Endothelial cell of umbilical vein (primary cell): ENCODE measurements around the gene TRMT2A. TPM values are rescaled to one million over a fixed set of nuclear protein-coding genes. Genes with fewer than 3 reads are reported as not detected.
"Not testable (repeated sequence)": the region's sequence is repeated elsewhere in the genome, so short reads cannot be mapped to it uniquely, and the experiment has no call there.

Experiments
- BruUV-seq: library from RNA; stranded (reverse); fragments of 400-500 nt; replicated peaks from 2 replicates; lab custom pipeline; 2021; lab: Mats Ljungman, UMichigan
- CTCF ChIA-PET: fragments of 300-600, 350-600 bp; sonication (Branson Sonifier 250); formaldehyde crosslinking; loops from one replicate; lab custom pipeline; 2021; ENCODE audit warnings: antibody characterized with exemption, inconsistent platforms; lab: Charles Lee
- POLR2A ChIA-PET: fragments of 300-600, 350-600 bp; sonication (Branson Sonifier 250); formaldehyde crosslinking; loops from one replicate; lab custom pipeline; 2021; ENCODE audit warnings: antibody characterized with exemption, inconsistent platforms; lab: Charles Lee
- DNase-seq: peaks from one replicate; pipeline ENCODE4 v3.0.0-alpha.2; 2011; ENCODE audit warnings: low read depth, low spot score
- FAIRE-seq: peaks from 2 replicates; lab custom pipeline; 2011; peaks lifted over from hg19 to GRCh38; lab: Jason Lieb, UNC
- H2AFZ ChIP-seq: 2 replicates; pipeline ENCODE4 v1.6.0; 2012; ENCODE audit warnings: low read depth, low read length, control low read depth, inconsistent platforms
- H3K27ac ChIP-seq: 2 replicates; pipeline ENCODE4 v1.5.1; 2011; ENCODE audit warnings: low read depth, mild to moderate bottlenecking, control low read depth, low read length, moderate library complexity; ENCODE audit not compliant: insufficient read depth
- H3K27me3 ChIP-seq, 2 experiments: 2 replicates each; pipeline versions ENCODE4 v1.6.0 to v1.6.1; 2011; ENCODE audit warnings: low read length in 2 of 2, mixed read lengths in 1 of 2; ENCODE audit not compliant: control insufficient read depth in 2 of 2, insufficient read depth in 2 of 2
- H3K36me3 ChIP-seq, 2 experiments: 2 replicates in 1 of 2; 3 replicates in 1 of 2; pipeline ENCODE4 v1.5.1; 2011; ENCODE audit warnings: low read length in 2 of 2, mild to moderate bottlenecking in 1 of 2, moderate library complexity in 1 of 2; ENCODE audit not compliant: control insufficient read depth in 2 of 2, insufficient read depth in 2 of 2; ENCODE audit errors: extremely low read depth in 1 of 2
- H3K4me1 ChIP-seq: 3 replicates; pipeline ENCODE4 v1.5.1; 2011; ENCODE audit warnings: mild to moderate bottlenecking, low read length; ENCODE audit not compliant: control insufficient read depth, insufficient read depth; ENCODE audit errors: extremely low read depth
- H3K4me2 ChIP-seq: 2 replicates; pipeline ENCODE4 v1.6.1; 2011; ENCODE audit warnings: low read length, control low read depth, mixed read lengths; ENCODE audit not compliant: insufficient read depth
- H3K4me3 ChIP-seq, 3 experiments: fragments of 200-600 bp in 1 of 3; sonication (generic), shearing (Covaris generic) in 1 of 3; replicated peaks in 1 of 3; 2 replicates each; pipeline ENCODE4 v1.5.1; 2011 to 2016; ENCODE audit warnings: control low read depth in 3 of 3, low read length in 3 of 3, mild to moderate bottlenecking in 2 of 3, inconsistent platforms in 1 of 3, low read depth in 1 of 3, moderate library complexity in 1 of 3; ENCODE audit not compliant: insufficient read depth in 1 of 3
- H3K79me2 ChIP-seq: 2 replicates; pipeline ENCODE4 v1.6.0; 2012; ENCODE audit warnings: low read length, inconsistent platforms; ENCODE audit not compliant: control insufficient read depth, insufficient read depth
- H3K9ac ChIP-seq: replicated peaks from 2 replicates; pipeline ENCODE3; 2011; ENCODE audit warnings: low read length, control low read depth; ENCODE audit not compliant: insufficient read depth; ENCODE audit errors: extremely low read depth
- H3K9me1 ChIP-seq: replicated peaks from 3 replicates; pipeline ENCODE4 v1.6.0; 2011; ENCODE audit warnings: mild to moderate bottlenecking, low read length; ENCODE audit not compliant: control insufficient read depth, insufficient read depth; ENCODE audit errors: extremely low read depth
- H3K9me3 ChIP-seq: replicated peaks from 2 replicates; pipeline ENCODE4 v1.5.1; 2012; ENCODE audit warnings: low read length, inconsistent platforms; ENCODE audit not compliant: control insufficient read depth, insufficient read depth
- H4K20me1 ChIP-seq: replicated peaks from 2 replicates; pipeline ENCODE3; 2011; ENCODE audit warnings: mild to moderate bottlenecking, low read length; ENCODE audit not compliant: control insufficient read depth, insufficient read depth; ENCODE audit errors: extremely low read depth
- CTCF ChIP-seq, 2 donors: IDR thresholded peaks; 1 replicate in 1 of 2; 2 replicates in 1 of 2; pipeline ENCODE4 v1.5.1; 2011; ENCODE audit warnings: low read length in 2 of 2, mild to moderate bottlenecking in 2 of 2, moderate library complexity in 2 of 2, control low read depth in 1 of 2, inconsistent platforms in 1 of 2, low read depth in 1 of 2; ENCODE audit not compliant: insufficient read depth in 1 of 2; ENCODE audit errors: extremely low read depth in 1 of 2
- EZH2 ChIP-seq: IDR thresholded peaks from 2 replicates; pipeline ENCODE4 v1.6.1; 2012; ENCODE audit warnings: borderline replicate concordance, low read depth, mild to moderate bottlenecking, moderate library complexity, low read length, inconsistent platforms; ENCODE audit not compliant: severe bottlenecking
- FOS ChIP-seq: IDR thresholded peaks from 2 replicates; pipeline ENCODE4 v1.6.1; 2011; ENCODE audit warnings: mild to moderate bottlenecking, low read length, moderate library complexity, borderline replicate concordance; ENCODE audit not compliant: insufficient read depth
- GATA2 ChIP-seq: IDR thresholded peaks from 2 replicates; pipeline ENCODE4 v1.7.0; 2011; ENCODE audit warnings: low read depth, mild to moderate bottlenecking, moderate library complexity, mixed read lengths, low read length; ENCODE audit not compliant: insufficient read length, insufficient read depth
- JUN ChIP-seq: IDR thresholded peaks from 2 replicates; pipeline ENCODE4 v1.6.1; 2011; ENCODE audit warnings: borderline replicate concordance, low read depth; ENCODE audit not compliant: insufficient read length, insufficient read depth
- MAX ChIP-seq: IDR thresholded peaks from 2 replicates; pipeline ENCODE4 v1.6.1; 2011; ENCODE audit not compliant: insufficient read depth, insufficient read length
- MYC ChIP-seq: IDR thresholded peaks from one replicate; pipeline ENCODE4 v1.6.1; 2011; ENCODE audit warnings: mild to moderate bottlenecking, low read depth, low read length
- POLR2A ChIP-seq: IDR thresholded peaks from 2 replicates; pipeline ENCODE4 v1.6.1; 2012; ENCODE audit warnings: low read depth, mild to moderate bottlenecking, control low read depth, low read length
- POLR2AphosphoS5 ChIP-seq: IDR thresholded peaks from 2 replicates; pipeline ENCODE4 v1.6.1; 2012; ENCODE audit warnings: low read depth, mild to moderate bottlenecking, control low read depth, low read length, moderate library complexity; ENCODE audit not compliant: insufficient read depth
- dilution Hi-C: fragments of 300-500 bp; cut with MboI; formaldehyde crosslinking; loops from one replicate; pipeline ENCODE4 v1.15.0; 2019; ENCODE audit warnings: low sequenced_read_pairs; ENCODE audit not compliant: extremely low pct_ligation_motif_present
- intact Hi-C: fragments of 100-400 bp; cut with micrococcal nuclease; formaldehyde crosslinking; loops from one replicate; pipeline ENCODE4 v1.10.0; 2022
- polyA plus RNA-seq, 4 experiments: library from polyadenylated mRNA; depleted of rRNA in 3 of 4; stranded (reverse) in 3 of 4; unstranded in 1 of 4; fragments of >200 nt; gene quantifications; 2 replicates each; pipeline versions ENCODE4 v1.2.1 to v1.2.3, GENCODE V29; 2011 to 2012; ENCODE audit warnings: missing spikeins in 1 of 4
- total RNA-seq: library from RNA; stranded (reverse); gene quantifications from 2 replicates; pipeline ENCODE4 v1.2.3, GENCODE V29; 2021

Gene TRMT2A
- total and polyA plus RNA-seq, 2 donors (not counting 3 experiments of a cell fraction or from before 2014, with no cell fraction given): 51.2 to 61.9 TPM

- no peak for TF ChIP-seq GATA2
- no peak for TF ChIP-seq POLR2AphosphoS5
- no peak for TF ChIP-seq EZH2
- TF ChIP-seq JUN: no peak
- TF ChIP-seq CTCF (IDR thresholded peaks at IDR 0.05; ENCODE audit: extremely low read depth in 1 of 2, insufficient read depth in 1 of 2, low read depth in 1 of 2, low read length in 2 of 2): no peak
- no peak for TF ChIP-seq FOS
- no peak for TF ChIP-seq MYC
- TF ChIP-seq MAX: no peak
- TF ChIP-seq POLR2A: no peak
- Histone ChIP-seq H3K79me2 (no peaks in the 10 kb centered on the region), H3K27me3 (no peaks in the 10 kb centered on the region), H3K9me3 (no peaks in the 10 kb centered on the region), H4K20me1 (no peaks in the 10 kb centered on the region), H3K36me3 (peaks cover 2 to 8% of the 10 kb centered on the region in 2 experiments), H3K4me2 (no peak overlapping the region), H3K9me1 (no peaks in the 10 kb centered on the region), H3K4me1 (no peaks in the 10 kb centered on the region), H3K9ac (no peak overlapping the region), H2AFZ (no peak overlapping the region), H3K4me3 (no peak overlapping the region), H3K27ac (no peak overlapping the region)
- DNase-seq (no peak), FAIRE-seq (no peak)
- POLR2A ChIA-PET: interaction anchor here (0.6 kb wide), 1 partner anchor 29 kb away, joined by 3 read pairs; no protein-coding TSS in a partner anchor
- dilution Hi-C loops (no loop called here), intact Hi-C loops (no loop called here)
- CTCF ChIA-PET: no interaction called here
- BruUV-seq: no TSS peak
These were observed 48.4 kb downstream of the TRMT2A start for GRCh38 chr22:20068640-20069039.

- H3K79me2 ChIP-seq, H3K4me2 ChIP-seq, H3K9ac ChIP-seq, H3K27ac ChIP-seq, FAIRE-seq, CTCF ChIA-PET, H3K9me1 ChIP-seq, H4K20me1 ChIP-seq, BruUV-seq, DNase-seq, H2AFZ ChIP-seq, dilution Hi-C loops, H3K9me3 ChIP-seq, H3K4me3 ChIP-seq, H3K4me1 ChIP-seq, H3K27me3 ChIP-seq, intact Hi-C loops: not testable (repeated sequence)
- peaks cover 2 to 10% of the 10 kb centered on the region in 2 experiments for H3K36me3 ChIP-seq
- POLR2A ChIA-PET: interaction anchor here (0.7 kb wide), 1 partner anchor 25 kb away, joined by 6 read pairs; no protein-coding TSS in a partner anchor
These were observed 49.7 kb downstream of the TRMT2A start for GRCh38 chr22:20067384-20067682.
